Activated CD8-positive, alpha-beta T cell treated with anti-CD3 and anti-CD28 coated beads for 36 hours (primary cell): ENCODE results near the gene DHX16. TPM values are rescaled to one million over a fixed set of nuclear protein-coding genes. Genes with fewer than 3 reads are reported as not detected.
A peak's percentile ranks its signal among the peaks of the same experiment; 100 is the strongest.

Source experiments
- ATAC-seq: fragments of 200-7000 bp; cut with Tn5 transposase; one replicate; pipeline ENCODE4 v1.10.0; 2021; ENCODE audit warnings: mild to moderate bottlenecking, moderate library complexity
- CTCF ChIA-PET: fragments of 350-600 bp; sonication (Branson Sonifier 250); formaldehyde crosslinking; loops from one replicate; lab custom pipeline; 2021; ENCODE audit warnings: antibody characterized with exemption; lab: Charles Lee
- POLR2A ChIA-PET: fragments of 350-600 bp; sonication (Branson Sonifier 250); formaldehyde crosslinking; loops from one replicate; lab custom pipeline; 2021; ENCODE audit warnings: antibody characterized with exemption; lab: Charles Lee
- DNase-seq: peaks from one replicate; pipeline ENCODE4 v3.0.0-alpha.2; 2020
- H3K27ac Mint-ChIP-seq: one replicate; pipeline ENCODE4 v1.8.0; 2021; ENCODE audit warnings: mild to moderate bottlenecking, mixed read lengths
- H3K27me3 Mint-ChIP-seq: one replicate; pipeline ENCODE4 v1.8.0; 2021; ENCODE audit warnings: mixed read lengths
- H3K36me3 Mint-ChIP-seq: one replicate; pipeline ENCODE4 v1.8.0; 2021; ENCODE audit warnings: low read depth, mixed read lengths
- H3K4me1 Mint-ChIP-seq: one replicate; pipeline ENCODE4 v1.8.0; 2021; ENCODE audit warnings: low read depth, mixed read lengths
- H3K4me3 Mint-ChIP-seq: one replicate; pipeline ENCODE4 v1.8.0; 2021; ENCODE audit warnings: mild to moderate bottlenecking, moderate library complexity, mixed read lengths
- H3K9me3 Mint-ChIP-seq: one replicate; pipeline ENCODE4 v1.8.0; 2021; ENCODE audit warnings: mixed read lengths
- intact Hi-C: fragments of 100-400 bp; cut with micrococcal nuclease; formaldehyde crosslinking; loops from one replicate; pipeline ENCODE4 v1.10.0; 2022
- total RNA-seq, 2 experiments: library from RNA; stranded (reverse); gene quantifications; one replicate each; pipeline ENCODE4 v1.2.3, GENCODE V29; 2021
- TF ChIP-seq, protein P1 (sequence below): fragments of 200-600 bp; IDR thresholded peaks from one replicate; pipeline ENCODE4 v1.8.0; 2022; ENCODE audit warnings: antibody characterized with exemption, mild to moderate bottlenecking

Gene DHX16
- total RNA-seq, 2 experiments from 2014 or later, result 31.1 to 31.3 TPM

- peaks cover 30% of the 10 kb centered on the region for H3K4me1 Mint-ChIP-seq
- intact Hi-C loops, result no loop called here
- ATAC-seq (no peak), DNase-seq (no peak)
- H3K27me3 Mint-ChIP-seq, result no peaks in the 10 kb centered on the region
- ChIA-PET POLR2A (interaction anchor here (0.7 to 1.7 kb wide), 5 partner anchors 19 to 85 kb away, joined by 3 to 8 read pairs (median 4); partner anchors contain the start of genes ATAT1 and MRPS18B), CTCF (interaction anchor here (0.6 to 1.5 kb wide), 8 partner anchors 11 to 193 kb away, joined by 3 to 5 read pairs (median 3); partner anchors contain the start of genes ATAT1, MRPS18B and PPP1R10)
- H3K4me3 Mint-ChIP-seq, result no peak overlapping the region
- peaks cover 17% of the 10 kb centered on the region for H3K36me3 Mint-ChIP-seq
- H3K27ac Mint-ChIP-seq, result peak overlapping the region; percentile 92
- H3K9me3 Mint-ChIP-seq, result no peaks in the 10 kb centered on the region
- TF ChIP-seq, protein P1, sequence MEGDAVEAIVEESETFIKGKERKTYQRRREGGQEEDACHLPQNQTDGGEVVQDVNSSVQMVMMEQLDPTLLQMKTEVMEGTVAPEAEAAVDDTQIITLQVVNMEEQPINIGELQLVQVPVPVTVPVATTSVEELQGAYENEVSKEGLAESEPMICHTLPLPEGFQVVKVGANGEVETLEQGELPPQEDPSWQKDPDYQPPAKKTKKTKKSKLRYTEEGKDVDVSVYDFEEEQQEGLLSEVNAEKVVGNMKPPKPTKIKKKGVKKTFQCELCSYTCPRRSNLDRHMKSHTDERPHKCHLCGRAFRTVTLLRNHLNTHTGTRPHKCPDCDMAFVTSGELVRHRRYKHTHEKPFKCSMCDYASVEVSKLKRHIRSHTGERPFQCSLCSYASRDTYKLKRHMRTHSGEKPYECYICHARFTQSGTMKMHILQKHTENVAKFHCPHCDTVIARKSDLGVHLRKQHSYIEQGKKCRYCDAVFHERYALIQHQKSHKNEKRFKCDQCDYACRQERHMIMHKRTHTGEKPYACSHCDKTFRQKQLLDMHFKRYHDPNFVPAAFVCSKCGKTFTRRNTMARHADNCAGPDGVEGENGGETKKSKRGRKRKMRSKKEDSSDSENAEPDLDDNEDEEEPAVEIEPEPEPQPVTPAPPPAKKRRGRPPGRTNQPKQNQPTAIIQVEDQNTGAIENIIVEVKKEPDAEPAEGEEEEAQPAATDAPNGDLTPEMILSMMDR, result no peak
Measured at GRCh38 chr6:30645989-30646388, 26.8 kb downstream of the DHX16 start.

DNA sequence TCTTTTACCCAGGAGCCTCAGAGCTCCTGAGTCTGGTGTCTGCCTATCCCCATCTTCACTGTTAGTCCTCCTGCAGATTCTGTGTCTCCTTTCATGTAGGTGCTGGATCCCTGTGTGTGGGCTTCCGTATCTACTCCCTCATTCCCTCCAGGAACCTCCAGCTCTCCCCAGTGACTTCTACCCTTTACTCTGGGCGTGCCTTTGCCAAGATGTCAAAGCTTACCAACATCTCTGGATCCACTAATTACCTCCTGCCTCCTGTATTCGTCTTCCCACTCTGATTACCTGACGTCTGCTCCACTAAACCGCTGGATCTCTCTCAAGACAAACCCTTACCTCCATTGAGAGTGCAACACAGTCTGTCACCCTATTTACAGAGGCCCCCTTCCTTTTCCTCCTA is 28.0 kb downstream of the DHX16 start:
- ATAC-seq (no peak), DNase-seq (no peak)
- intact Hi-C loops, result no loop called here
- ChIA-PET CTCF (interaction anchor here (0.7 to 1.5 kb wide), 3 partner anchors 34 to 86 kb away, joined by 4 to 5 read pairs (median 4); no protein-coding TSS in a partner anchor), POLR2A (interaction anchor here (0.6 to 1.4 kb wide), 5 partner anchors 10 to 133 kb away, joined by 3 to 8 read pairs (median 4); no protein-coding TSS in a partner anchor)
- Mint-ChIP-seq H3K4me3 (no peak overlapping the region), H3K9me3 (no peaks in the 10 kb centered on the region), H3K27ac (no peak overlapping the region), H3K36me3 (peaks cover 16% of the 10 kb centered on the region), H3K27me3 (no peaks in the 10 kb centered on the region), H3K4me1 (peaks cover 39% of the 10 kb centered on the region)
- TF ChIP-seq, protein P1, result no peak

GRCh38 chr6:30643656-30644055 is 29.1 kb downstream of the DHX16 start:
- ChIA-PET CTCF (interaction anchor here (1.5 kb wide), 1 partner anchor 47 kb away, joined by 4 read pairs; no protein-coding TSS in a partner anchor), POLR2A (no interaction called here)
- no peak overlapping the region for H3K27ac Mint-ChIP-seq
- DNase-seq, result no peak
- no peak overlapping the region for H3K4me3 Mint-ChIP-seq
- peaks cover 11% of the 10 kb centered on the region for H3K36me3 Mint-ChIP-seq
- H3K9me3 Mint-ChIP-seq, result no peaks in the 10 kb centered on the region
- TF ChIP-seq, protein P1, result no peak
- peaks cover 37% of the 10 kb centered on the region for H3K4me1 Mint-ChIP-seq
- H3K27me3 Mint-ChIP-seq, result no peaks in the 10 kb centered on the region
- intact Hi-C loops, result no loop called here
- no peak for ATAC-seq

DNA sequence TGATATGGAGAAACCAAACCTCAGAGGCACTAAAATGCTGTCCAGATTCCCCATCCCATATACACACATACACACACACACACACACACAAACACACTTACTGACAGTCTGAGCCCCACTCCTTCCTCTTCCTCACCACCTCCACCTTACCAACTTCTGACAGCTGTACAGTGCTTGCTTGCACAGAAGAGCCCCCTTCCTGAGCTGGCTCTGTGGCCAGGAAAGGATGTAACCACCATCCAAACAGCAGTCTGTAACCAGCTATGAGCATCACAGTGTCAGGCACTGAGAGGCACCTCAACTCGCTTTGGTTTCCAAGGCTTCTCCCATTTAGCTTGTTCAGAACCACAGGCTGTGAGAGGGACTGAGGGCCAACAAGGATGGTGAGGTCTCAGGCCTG is 31.8 kb downstream of the DHX16 start:
- DNase-seq (no peak), ATAC-seq (peak; percentile 58)
- H3K27me3 Mint-ChIP-seq, result no peaks in the 10 kb centered on the region
- TF ChIP-seq, protein P1, result no peak
- peaks cover 8% of the 10 kb centered on the region for H3K36me3 Mint-ChIP-seq
- intact Hi-C loops, result no loop called here
- H3K4me1 Mint-ChIP-seq, result peaks cover 28% of the 10 kb centered on the region
- no peak overlapping the region for H3K4me3 Mint-ChIP-seq
- CTCF ChIA-PET, result interaction anchor here (0.8 to 3.6 kb wide), 7 partner anchors 11 to 99 kb away, joined by 3 to 13 read pairs (median 5); no protein-coding TSS in a partner anchor
- POLR2A ChIA-PET, result interaction anchor here (0.7 to 1.6 kb wide), 3 partner anchors 10 to 90 kb away, joined by 3 to 6 read pairs (median 3); partner anchors contain the start of gene MRPS18B
- H3K9me3 Mint-ChIP-seq, result no peaks in the 10 kb centered on the region
- peak overlapping the region; percentile 11 for H3K27ac Mint-ChIP-seq

DNA sequence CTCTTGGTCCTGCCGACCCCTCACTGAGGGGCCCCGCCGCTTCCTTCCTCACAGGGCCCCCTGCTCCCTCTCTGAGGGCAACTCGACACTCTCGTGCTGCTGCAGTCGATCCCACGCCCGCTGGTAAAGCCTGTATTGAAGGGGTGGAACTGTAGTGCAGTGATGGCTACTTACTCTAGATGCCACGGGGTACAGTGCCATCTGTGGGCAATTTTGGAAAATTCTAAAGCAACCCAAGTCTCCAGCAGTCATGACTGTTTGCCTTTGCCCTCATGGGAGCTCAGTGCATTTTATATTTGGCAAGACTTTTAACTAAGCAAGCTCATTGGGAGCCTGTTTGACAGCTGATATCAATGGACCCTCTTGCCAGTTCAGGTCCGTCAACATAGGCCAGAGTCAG is 32.3 kb downstream of the DHX16 start:
- POLR2A ChIA-PET, result interaction anchor here (1.6 kb wide), 1 partner anchor 22 kb away, joined by 6 read pairs; the partner anchor contains the start of gene MRPS18B
- intact Hi-C loops, result no loop called here

More for the DNA sequence above, 32.3 kb downstream of the DHX16 start:
- Mint-ChIP-seq H3K36me3 (peaks cover 8% of the 10 kb centered on the region), H3K9me3 (no peaks in the 10 kb centered on the region), H3K4me3 (no peak overlapping the region), H3K4me1 (peaks cover 22% of the 10 kb centered on the region), H3K27me3 (no peaks in the 10 kb centered on the region), H3K27ac (peak overlapping the region; percentile 50)
- ATAC-seq (no peak), DNase-seq (no peak)
- TF ChIP-seq, protein P1, result no peak
- CTCF ChIA-PET, result interaction anchor here (0.8 to 3.6 kb wide), 8 partner anchors 11 to 157 kb away, joined by 3 to 13 read pairs (median 4); no protein-coding TSS in a partner anchor
